GM15510 (cell line): ENCODE measurements around the gene OLFML2A.

Source experiments
- POLR2A ChIP-seq: IDR thresholded peaks from 3 replicates; pipeline ENCODE4 v1.6.1; 2011; ENCODE audit warnings: borderline replicate concordance; ENCODE audit not compliant: insufficient read length; ENCODE audit errors: extremely low read depth

OLFML2A gene

DNA sequence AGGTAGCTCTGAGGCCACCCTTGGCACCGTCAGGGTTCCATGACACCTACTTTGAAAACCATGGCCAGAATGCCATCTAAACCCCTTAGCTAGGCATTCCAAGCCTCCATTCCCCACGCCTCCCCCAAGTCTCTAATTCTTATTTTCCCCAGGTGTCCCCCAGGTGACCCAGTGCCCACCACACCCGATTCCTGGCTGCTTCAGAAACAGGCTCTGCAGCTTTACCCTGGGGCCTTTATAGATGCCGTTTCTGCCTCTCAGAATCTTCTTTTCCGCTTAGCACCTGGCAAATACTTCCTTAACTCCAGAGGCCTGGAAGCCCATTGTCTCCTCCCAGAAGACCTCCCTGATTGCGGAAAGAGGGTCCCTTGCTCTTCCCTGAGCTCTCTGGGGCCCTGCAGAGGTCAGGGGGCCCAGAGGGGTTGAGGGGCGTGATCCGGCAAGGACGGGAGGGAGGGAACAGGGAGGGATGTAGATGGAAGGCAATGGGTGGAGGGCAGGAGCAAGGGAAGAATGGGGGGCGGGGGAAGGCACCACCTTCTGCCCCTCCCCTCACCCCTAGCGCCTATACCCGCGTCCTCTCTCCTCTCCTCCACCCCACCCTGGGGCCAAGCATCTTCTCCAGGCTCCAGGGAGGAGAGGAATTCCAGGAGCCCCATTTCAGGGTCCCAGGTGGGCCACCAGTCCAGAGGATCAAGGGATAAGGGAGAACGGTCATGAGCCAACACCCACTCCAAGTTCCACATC lies 64.3 kb downstream of the OLFML2A start:
- TF ChIP-seq POLR2A: no peak

- no peak for TF ChIP-seq POLR2A
Measured at GRCh38 chr9:124843456-124844034, 66.6 kb downstream of the OLFML2A start.

DNA sequence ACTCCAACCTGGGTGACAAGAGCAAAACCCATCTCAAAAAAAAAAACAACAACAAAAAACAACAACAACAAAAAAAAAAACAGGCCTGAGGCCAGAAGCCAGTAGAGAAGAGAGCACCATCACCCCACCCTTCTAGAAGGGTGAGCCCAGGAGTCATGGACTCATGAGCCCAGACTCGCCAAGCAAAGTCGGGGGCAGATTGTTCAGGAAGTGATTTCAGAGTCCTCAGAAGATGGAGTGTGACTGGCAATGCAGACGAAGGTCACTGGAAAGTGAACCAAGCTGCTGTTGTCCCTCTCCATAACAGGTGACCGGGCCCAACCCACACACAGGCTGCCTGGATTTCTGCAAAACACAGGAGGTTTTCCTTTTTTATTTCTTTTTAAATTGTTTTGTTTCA lies 67.4 kb downstream of the OLFML2A start:
- no peak for TF ChIP-seq POLR2A

DNA sequence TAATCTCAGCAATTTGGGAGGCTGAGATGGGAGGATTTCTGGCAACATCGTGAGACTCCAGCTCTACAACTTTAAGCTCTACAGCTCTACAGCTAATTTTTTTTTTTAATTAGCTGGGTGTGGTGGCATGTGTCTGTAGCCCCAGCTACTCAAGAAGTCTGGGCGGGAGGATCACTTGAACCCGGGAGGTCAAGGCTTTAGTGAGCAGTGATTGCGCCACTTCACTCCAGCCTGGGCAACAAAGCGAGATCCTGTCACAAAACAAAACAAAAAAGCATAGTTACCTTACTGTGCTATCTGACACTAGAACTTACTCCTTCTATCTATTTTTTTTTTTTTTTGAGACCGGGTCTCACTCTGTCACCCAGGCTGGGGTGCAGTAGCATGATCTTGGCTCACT lies 70.0 kb downstream of the OLFML2A start:
- TF ChIP-seq POLR2A: no peak

DNA sequence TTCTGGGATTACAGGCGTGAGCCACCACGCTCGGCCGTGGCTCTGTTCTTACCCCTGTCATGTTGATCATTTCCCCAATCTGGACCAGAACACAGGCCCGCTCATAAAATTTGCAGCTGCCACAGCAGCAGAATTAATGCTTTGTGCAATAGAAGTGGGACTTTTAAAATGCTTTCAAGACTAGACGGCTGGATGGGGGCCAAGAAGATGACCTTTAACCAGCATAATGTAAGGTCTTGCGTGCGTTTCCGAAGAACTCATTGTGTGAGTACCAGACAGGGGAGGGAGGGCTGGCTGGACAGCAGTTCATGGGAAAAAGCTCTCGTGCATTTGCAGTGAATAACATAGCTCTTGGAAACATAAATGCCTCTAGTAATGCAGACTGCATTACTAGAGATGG lies 72.9 kb downstream of the OLFML2A start:
- TF ChIP-seq POLR2A: no peak

DNA sequence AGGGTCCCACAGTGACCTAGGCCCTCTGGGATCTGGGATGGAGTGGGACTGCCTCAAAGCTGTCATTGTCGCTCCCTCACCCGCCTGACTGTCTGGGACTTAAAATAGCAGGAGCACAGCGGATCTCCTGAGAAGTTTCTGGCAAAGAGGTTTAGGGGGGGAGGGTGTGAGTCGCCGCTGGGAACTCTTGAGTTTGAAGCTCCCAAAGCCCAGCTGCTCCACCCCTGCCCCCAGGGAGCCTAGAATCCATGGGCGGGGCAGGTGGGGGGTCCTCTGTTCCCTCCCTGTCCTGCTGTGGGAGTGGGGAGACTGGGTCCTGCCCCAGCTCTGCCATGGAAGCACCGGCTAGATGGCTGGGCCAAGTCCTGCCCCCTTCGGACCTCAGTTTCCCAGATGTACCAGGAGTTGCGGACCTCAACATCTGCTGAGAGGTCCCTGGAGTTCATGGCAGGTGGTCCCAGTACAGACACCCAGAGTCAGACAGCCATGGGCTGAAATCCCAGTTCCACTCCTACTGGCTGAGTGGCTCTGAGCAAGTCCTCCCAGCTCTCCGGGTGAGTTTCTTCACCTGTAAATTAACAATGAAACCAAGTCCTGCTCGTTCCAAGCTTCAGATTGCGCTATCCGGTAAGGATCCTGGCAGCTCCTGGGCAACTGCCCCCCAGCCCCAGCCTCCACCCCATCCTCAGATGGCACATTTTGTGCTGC lies 75.3 kb downstream of the OLFML2A start:
- TF ChIP-seq POLR2A: no peak

DNA sequence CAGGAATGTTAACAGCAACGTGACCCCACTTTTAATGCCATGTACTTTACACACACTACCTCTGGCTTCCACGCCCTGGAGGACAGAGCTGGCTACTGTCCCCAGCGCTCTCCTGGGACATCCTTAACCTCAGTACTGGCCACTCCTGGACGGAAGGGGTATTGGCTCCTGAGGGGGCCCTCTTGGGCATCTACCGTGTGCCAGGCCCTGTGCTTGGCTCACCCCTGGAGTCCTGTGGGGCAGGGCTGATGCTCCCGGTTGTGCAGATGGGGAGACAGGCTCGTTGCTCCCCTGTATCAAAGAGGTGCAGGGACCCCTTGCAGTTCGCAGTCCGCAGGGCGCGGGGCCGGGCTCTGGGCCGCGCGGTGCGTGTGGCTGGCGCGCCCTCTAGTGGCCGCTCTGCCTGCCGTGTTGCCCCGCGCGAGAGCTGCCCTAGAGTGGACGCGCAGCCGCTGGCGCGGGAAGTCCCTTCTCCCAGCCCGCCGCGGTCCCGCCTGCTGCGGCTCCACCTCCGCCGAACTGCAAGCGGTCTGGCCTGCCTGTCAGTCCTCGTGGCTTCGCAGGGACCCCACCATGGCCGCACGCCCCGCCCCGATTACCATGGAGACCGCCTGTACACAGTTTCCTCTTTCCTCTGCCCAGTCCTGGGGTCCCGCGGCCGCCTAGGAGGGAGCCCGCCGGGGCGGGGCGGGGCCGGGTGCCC lies 76.0 kb downstream of the OLFML2A start, which contains the start of gene WDR38:
TSS of gene WDR38 (plus strand) at position 632 of the 703 bp plus-strand sequence. CDS start 72 bp downstream, outside the sequence.
- TF ChIP-seq POLR2A: no peak

DNA sequence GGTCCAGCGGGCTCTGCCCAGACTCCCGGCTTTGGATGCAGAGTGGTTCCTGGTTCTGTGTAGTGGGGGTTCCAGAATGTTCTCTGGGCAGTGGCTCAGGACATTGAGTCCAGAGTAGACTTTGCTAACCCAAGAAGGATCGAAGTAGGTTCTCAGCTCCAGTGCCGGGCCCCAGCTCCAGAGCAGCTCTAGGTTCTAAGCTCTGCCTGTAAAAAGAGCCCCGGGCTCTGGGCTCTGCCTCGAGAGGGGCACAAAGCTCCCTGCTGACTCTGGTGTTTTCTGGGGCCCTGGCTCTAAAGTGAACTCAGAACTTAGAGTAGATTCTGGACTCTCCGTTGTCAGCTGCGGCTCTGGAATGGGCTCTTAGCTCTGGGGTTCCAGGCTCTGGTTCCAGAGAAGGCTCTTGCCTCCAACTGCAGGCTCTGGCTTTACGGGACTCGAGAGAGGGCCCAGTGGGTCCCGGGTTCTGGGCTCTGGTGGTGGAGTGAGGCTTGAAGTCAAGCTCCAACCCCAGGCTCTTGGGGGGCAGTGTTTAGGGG lies 76.7 kb downstream of the OLFML2A start:
- no peak for TF ChIP-seq POLR2A

- no peak for TF ChIP-seq POLR2A
Measured at GRCh38 chr9:124854161-124854560, 77.2 kb downstream of the OLFML2A start.

GRCh38 chr9:124854822-124855221 lies 77.9 kb downstream of the OLFML2A start:
- no peak for TF ChIP-seq POLR2A

GRCh38 chr9:124855566-124855943 lies 78.6 kb downstream of the OLFML2A start:
- TF ChIP-seq POLR2A: no peak

- TF ChIP-seq POLR2A: peak; percentile 21
Measured at GRCh38 chr9:124855944-124856765, 79.2 kb downstream of the OLFML2A start.

DNA sequence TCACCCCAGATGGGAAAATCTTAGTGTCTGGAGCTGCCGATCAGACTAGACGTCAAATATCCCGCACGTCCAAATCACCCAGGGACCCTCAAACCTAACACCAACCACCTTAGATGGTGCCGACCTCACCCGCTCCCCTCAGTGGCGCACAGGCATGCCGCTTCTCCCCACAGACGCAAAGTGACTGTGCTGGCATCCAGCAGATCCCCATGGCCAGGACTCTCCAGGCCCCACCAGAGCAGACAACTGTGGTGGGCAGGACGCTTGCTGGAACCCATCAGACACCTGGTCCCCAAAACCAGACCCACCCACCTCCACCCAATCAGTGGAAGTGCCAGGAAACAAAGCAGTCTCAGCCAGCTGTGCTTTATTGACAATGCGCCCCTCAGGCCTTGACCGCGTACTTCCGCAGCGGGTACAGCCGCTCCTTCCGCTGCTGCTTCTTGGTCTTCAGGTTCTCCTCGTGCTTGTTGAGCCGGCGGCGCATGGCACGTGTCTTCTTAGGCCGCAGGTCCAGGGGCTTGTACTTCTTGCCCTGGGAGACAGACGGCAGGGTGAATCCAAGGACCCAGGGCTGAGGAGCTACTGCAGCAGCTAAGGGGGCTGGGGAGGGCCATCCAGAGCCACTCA lies 80.7 kb downstream of the OLFML2A start:
- TF ChIP-seq POLR2A: peak; percentile 20
